ENCODE measurements around the gene NOL6. TPM values are rescaled to one million over a fixed set of nuclear protein-coding genes. Genes with fewer than 3 reads are reported as not detected.
"Not testable (repeated sequence)": the region's sequence is repeated elsewhere in the genome, so short reads cannot be mapped to it uniquely, and the experiment has no call there.

Gene NOL6
- polyA plus RNA-seq, 3 donors from 2014 or later = 9.7 to 21.7 (median 18.8) TPM

DNA sequence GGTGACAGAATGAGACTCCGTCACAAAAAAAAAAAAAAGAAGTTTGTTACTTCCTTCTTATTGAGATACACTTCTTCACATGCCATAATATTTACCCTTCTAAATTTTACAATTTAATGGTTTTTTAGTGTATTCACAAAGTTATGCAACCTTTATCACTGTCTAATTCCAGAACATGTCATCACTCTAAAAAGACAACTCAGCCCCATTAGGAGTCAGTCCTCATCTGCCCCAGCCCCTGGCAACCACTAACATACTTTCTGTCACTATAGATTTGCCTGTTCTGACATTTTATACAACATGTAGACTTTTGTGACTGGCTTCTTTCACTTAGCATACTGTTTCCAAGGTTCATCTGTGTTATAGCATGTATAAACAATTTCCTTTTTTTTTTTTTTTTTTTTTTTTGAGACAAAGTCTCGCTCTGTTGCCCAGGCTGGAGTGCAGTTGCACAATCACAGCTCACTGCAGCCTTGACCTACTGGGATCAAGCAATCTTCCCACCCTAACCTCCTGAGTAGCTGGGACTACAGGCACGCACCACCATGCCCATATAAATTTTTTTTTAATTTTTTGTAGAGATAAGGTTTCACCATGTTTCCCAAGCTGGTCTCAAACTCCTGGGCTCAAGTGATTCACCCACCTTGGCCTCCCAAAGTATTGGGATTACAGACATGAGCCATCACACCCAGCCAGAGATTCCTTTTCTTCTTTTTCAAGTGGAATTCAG lies 44.3 kb downstream of the NOL6 start:
- H3K4me1 Mint-ChIP-seq = peaks cover 2 to 9% of the 10 kb centered on the region in 2 donors
- H3K9me3 Mint-ChIP-seq = no peaks in the 10 kb centered on the region
- H3K27me3 Mint-ChIP-seq (ENCODE audit: low read depth in 3 of 3) = peaks cover 3 to 4% (median 4%) of the 10 kb centered on the region in 3 donors
- DNase-seq = no peak
- H3K36me3 Mint-ChIP-seq = no peaks in the 10 kb centered on the region
- no peak overlapping the region for H3K4me3 Mint-ChIP-seq
- H3K27ac Mint-ChIP-seq = no peak overlapping the region

DNA sequence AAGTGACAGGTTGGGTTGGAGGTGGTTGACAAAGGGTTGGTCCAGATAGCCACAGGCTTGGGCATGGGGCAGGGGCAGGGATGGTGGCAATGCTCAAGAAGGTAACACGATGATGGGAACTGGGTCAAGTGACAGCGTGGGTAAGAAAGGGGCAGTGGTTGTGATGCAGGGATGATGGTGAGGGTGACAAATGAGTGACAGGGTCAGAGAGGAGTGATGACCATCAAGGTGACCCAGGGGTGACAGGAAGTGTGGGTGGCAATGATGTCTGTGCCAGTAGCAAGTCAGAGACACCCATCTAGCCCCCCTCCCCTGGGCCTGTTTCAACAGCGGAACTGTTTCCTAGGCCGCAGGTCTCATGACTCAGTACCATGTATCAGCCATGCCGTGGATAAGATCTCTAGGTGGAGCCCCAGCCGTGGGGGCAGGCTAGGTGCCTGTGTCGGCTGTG lies 46.9 kb downstream of the NOL6 start:
- H3K27me3 Mint-ChIP-seq (ENCODE audit: low read depth in 3 of 3) = peaks cover 0 to 4% (median 3%) of the 10 kb centered on the region in 3 donors
- H3K4me3 Mint-ChIP-seq = peak overlapping the region in 1 of 5 donors; percentile 15
- H3K36me3 Mint-ChIP-seq = no peaks in the 10 kb centered on the region
- H3K9me3 Mint-ChIP-seq = no peaks in the 10 kb centered on the region
- H3K27ac Mint-ChIP-seq = peak overlapping the region in 5 of 6 donors; percentile 26 to 78 (median 69)
- peak; percentile 23 to 52 (median 44) for DNase-seq
- H3K4me1 Mint-ChIP-seq = peaks cover 2 to 9% of the 10 kb centered on the region in 2 donors

DNA sequence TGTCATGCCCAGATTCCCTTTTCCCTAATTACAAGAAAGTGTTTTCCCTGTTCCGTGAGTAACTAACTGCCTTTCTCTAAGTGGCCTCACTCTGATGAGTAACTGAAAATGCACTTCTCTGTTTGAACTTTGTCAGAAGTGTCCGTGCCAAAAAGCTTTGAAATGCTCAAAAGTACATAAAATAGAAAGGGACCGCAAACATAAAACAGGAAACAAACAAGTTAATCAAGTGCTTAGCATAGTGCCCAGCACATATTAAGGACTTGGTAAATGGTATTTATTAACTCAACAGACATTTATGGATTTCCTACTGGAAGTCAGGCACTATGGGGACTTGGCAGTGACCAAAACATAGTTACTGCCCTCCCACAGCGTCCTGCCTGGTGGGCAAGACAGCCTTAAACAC lies 48.6 kb downstream of the NOL6 start:
- no peaks in the 10 kb centered on the region for H3K36me3 Mint-ChIP-seq

DNA sequence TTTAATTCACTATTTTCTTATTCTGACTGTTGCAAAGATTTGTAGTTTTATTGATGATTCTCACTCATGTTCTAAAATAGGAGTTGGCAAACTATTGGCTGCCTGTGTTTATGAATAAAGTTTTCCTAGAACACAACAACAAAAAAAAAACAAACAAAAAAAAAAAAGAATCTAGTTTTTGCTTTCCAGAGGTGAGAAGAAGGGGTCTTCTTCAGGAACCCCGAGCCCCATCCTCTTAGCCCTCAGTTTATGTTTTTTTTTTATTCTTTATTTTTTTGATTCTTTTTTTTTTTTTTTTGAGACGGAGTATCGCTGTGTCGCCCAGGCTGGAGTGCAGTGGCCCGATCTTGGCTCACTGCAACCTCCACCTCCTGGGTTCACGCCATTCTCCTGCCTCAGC lies 49.2 kb downstream of the NOL6 start:
- not testable (repeated sequence) for H3K36me3 Mint-ChIP-seq; H3K4me1 Mint-ChIP-seq; H3K9me3 Mint-ChIP-seq; H3K4me3 Mint-ChIP-seq; DNase-seq; H3K27me3 Mint-ChIP-seq (ENCODE audit: low read depth in 3 of 3); H3K27ac Mint-ChIP-seq

More for the DNA sequence above, 48.6 kb downstream of the NOL6 start:
- Mint-ChIP-seq H3K4me3 (no peak overlapping the region), H3K27ac (no peak overlapping the region), H3K4me1 (peaks cover 2 to 9% of the 10 kb centered on the region in 2 donors), H3K27me3 (ENCODE audit: low read depth in 3 of 3) (peaks cover 0 to 6% (median 3%) of the 10 kb centered on the region in 3 donors), H3K9me3 (no peaks in the 10 kb centered on the region)
- DNase-seq = no peak

DNA sequence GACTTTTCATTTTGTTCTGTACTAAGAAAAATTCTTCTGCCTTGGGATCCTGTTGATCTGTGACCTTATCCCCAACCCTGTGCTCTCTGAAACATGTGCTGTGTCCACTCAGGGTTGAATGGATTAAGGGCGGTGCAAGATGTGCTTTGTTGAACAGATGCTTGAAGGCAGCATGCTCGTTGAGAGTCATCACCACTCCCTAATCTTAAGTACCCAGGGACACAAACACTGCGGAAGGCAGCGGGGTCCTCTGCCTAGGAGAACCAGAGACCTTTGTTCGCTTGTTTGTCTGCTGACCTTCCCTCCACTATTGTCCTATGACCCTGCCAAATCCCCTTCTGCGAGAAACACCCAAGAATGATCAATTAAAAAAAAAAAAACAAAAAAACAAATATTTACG lies 49.7 kb downstream of the NOL6 start:
- H3K9me3 Mint-ChIP-seq; H3K4me3 Mint-ChIP-seq; H3K36me3 Mint-ChIP-seq; DNase-seq; H3K4me1 Mint-ChIP-seq; H3K27me3 Mint-ChIP-seq (ENCODE audit: low read depth in 3 of 3); H3K27ac Mint-ChIP-seq: not testable (repeated sequence)

DNA sequence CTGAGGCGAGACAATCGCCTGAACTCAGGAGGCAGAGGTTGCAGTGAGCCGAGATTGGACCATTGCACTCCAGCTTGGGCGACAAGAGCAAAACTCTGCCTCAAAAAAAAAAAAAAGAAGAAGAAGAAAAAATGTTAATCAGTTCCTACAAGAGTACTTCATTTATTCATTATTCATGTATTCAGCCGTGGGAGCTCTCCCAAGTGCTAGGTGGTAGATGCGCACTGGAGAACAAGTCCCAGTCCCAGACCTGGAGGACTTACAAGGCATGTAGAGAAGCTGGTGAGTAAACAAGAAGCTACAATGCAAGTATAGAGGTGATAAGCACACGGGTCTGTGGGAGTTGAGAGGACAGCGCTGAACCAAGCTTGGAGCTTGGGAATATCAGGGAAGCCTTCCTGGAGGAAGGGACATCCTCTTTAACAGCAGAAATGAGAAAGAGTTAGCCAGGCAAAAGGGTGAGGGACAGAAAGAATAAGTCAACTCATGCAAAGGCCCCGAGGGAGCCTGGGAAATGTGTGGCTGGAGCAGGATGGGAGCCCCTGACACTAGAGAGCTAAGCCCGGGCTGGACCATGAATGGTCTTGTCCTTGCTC lies 53.9 kb downstream of the NOL6 start:
- no peak for DNase-seq
- peaks cover 5 to 19% of the 10 kb centered on the region in 2 donors for H3K4me1 Mint-ChIP-seq
- H3K27ac Mint-ChIP-seq = no peak overlapping the region
- no peaks in the 10 kb centered on the region for H3K9me3 Mint-ChIP-seq
- H3K36me3 Mint-ChIP-seq = no peaks in the 10 kb centered on the region
- no peak overlapping the region for H3K4me3 Mint-ChIP-seq
- peaks cover 0 to 13% (median 0%) of the 10 kb centered on the region in 3 donors for H3K27me3 Mint-ChIP-seq (ENCODE audit: low read depth in 3 of 3)

DNA sequence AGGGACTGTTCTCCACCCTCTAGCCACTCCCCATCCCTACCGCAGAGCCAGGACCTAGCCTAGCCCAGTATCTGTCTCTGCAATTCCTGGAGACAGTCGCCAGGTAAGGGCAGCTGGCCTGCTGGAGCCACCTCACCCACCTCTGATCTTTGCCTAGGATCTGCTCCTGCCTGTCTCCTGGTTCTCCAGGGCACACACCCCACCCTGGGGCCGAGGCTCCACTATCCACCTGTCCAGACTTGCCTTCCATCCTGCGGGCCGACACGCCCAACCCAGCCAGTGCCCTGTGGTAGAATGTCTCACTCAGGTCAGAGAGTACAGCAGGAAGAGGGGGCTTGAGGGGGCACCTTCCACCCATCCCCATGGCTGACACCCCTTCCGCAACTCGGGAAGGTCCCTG lies 55.6 kb downstream of the NOL6 start:
- peaks cover 0 to 13% (median 0%) of the 10 kb centered on the region in 3 donors for H3K27me3 Mint-ChIP-seq (ENCODE audit: low read depth in 3 of 3)
- no peak overlapping the region for H3K4me3 Mint-ChIP-seq
- no peak for DNase-seq
- peak overlapping the region in 1 of 6 donors; percentile 53 for H3K27ac Mint-ChIP-seq
- H3K9me3 Mint-ChIP-seq = no peaks in the 10 kb centered on the region
- H3K36me3 Mint-ChIP-seq = no peaks in the 10 kb centered on the region
- peaks cover 5 to 19% of the 10 kb centered on the region in 2 donors for H3K4me1 Mint-ChIP-seq

DNA sequence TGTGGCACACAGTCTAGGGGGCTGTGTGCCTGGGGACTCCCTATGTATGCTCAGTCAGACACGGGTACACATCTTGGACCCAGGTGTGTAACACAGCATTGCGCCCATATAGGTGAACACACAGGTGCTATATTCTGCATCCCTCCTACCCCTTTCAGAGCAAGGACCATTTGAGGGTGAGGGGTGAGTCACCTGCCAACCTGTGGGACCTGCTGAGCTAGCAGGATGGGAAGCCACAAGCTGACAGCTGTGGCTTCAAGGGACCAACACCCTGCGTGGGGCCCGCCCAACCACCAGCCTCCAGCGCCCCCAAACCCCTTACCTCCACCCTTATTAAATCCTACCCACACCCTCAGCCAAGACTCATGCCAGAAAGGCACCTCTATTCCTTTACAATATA lies 56.7 kb downstream of the NOL6 start:
- H3K27me3 Mint-ChIP-seq (ENCODE audit: low read depth in 3 of 3) = peaks cover 0 to 13% (median 0%) of the 10 kb centered on the region in 3 donors
- no peak overlapping the region for H3K4me3 Mint-ChIP-seq
- H3K27ac Mint-ChIP-seq = peak overlapping the region in 1 of 6 donors; percentile 55
- H3K4me1 Mint-ChIP-seq = peaks cover 5 to 19% of the 10 kb centered on the region in 2 donors
- H3K36me3 Mint-ChIP-seq = no peaks in the 10 kb centered on the region
- no peaks in the 10 kb centered on the region for H3K9me3 Mint-ChIP-seq
- no peak for DNase-seq

DNA sequence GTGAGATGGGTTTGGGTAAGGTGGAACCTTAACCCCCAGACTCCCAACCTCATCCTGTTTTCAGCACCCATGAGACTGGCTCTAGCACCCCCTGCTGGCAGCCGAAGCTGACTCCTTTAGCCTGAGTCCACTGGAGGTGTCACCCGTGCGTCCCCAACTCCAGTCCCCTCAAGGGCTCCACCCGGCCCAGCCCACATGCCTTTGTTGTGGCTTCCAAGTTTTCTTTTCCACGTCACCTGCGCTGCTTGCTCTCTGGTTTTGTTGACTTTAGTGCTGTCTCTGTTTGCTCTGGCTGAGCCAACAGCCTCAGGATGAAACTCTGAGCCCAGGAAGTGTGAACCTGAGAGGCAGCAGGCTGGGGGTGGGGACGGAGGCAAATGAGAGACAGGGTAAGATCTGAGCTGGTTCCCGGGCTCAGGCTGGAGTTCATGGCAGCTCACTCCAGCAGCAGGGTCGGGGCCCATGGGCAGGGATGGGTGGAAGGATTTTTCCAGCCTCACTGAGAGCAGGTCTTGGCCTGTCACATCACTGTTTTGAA lies 58.2 kb downstream of the NOL6 start:
- Mint-ChIP-seq H3K9me3 (no peaks in the 10 kb centered on the region), H3K4me1 (peaks cover 5 to 19% of the 10 kb centered on the region in 2 donors), H3K27me3 (ENCODE audit: low read depth in 3 of 3) (peaks cover 1 to 12% (median 2%) of the 10 kb centered on the region in 3 donors), H3K36me3 (no peaks in the 10 kb centered on the region), H3K4me3 (no peak overlapping the region), H3K27ac (peak overlapping the region in 1 of 6 donors; percentile 49)
- peak; percentile 36 to 47 (median 45) for DNase-seq

DNA sequence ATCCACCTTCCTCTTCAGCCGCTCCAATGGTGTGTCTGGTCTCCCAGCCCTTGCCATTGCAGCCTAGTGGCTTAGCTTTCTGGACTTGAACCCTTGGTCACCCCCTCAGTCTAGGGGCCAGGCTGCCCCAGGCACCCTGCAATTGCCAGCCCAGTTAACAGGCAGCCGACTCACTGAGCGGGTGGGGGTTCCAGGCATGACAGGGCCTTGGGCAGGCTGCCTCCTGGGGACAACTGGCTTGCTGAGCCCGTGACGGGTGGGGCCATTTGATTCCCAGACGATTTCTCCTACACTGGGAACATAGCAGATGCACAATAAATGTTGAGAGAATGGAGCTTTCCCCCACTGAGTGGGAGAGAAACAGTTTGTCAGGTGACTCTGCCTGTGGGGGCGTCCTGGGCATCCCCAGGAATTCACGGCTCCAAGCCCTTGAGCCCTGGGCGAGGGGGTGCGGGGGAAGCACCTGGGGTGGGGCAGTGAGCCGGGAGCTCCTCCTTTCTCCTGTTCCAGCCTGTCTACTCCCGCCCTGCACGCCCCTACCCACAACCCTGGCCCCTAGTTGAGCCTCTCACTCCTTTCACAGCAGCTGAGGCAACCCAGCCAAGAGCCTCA lies 58.7 kb downstream of the NOL6 start:
- no peak for DNase-seq
- Mint-ChIP-seq H3K36me3 (no peaks in the 10 kb centered on the region), H3K4me3 (no peak overlapping the region), H3K9me3 (no peaks in the 10 kb centered on the region), H3K27me3 (ENCODE audit: low read depth in 3 of 3) (peaks cover 1 to 14% (median 2%) of the 10 kb centered on the region in 3 donors), H3K4me1 (peaks cover 5 to 19% of the 10 kb centered on the region in 2 donors), H3K27ac (peak overlapping the region in 1 of 6 donors; percentile 49)

DNA sequence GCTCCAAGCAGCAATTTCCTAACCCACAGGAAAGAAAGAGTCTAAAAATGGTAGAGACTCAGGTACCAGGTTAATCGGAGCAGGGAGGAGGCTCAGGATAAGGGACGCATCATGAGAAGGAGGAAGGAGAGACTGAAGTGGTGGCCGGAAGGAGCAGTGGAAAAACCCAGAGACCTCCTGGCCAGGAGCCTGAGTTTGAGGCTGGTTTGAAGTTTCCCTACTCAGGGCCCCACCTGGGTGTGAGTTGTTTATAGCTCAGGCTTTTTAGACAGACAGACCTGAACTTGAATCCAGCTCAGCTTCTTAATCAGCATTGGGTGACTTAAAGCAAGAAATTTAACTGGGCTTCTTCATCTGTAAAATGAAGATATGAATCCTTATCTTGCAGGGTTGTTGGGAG lies 59.5 kb downstream of the NOL6 start:
- peaks cover 5 to 19% of the 10 kb centered on the region in 2 donors for H3K4me1 Mint-ChIP-seq
- peaks cover 1 to 14% (median 2%) of the 10 kb centered on the region in 3 donors for H3K27me3 Mint-ChIP-seq (ENCODE audit: low read depth in 3 of 3)
- no peaks in the 10 kb centered on the region for H3K9me3 Mint-ChIP-seq
- no peak for DNase-seq
- H3K36me3 Mint-ChIP-seq = no peaks in the 10 kb centered on the region
- no peak overlapping the region for H3K27ac Mint-ChIP-seq
- no peak overlapping the region for H3K4me3 Mint-ChIP-seq

All from immature natural killer cell (primary cell).